GM21390 (cell line): ENCODE data around the gene FST.

ENCODE experiments used
- ATAC-seq: cut with Tn5 transposase; IDR thresholded peaks from one replicate; pipeline ENCODE4 v1.9.1; 2021; ENCODE audit not compliant: unreplicated experiment

Gene FST

GRCh38 chr5:53473633-53474032 lies 6.8 kb upstream of the FST start:
- ATAC-seq: no peak

- ATAC-seq: no peak
Measured at GRCh38 chr5:53475320-53475719, 5.1 kb upstream of the FST start.

DNA sequence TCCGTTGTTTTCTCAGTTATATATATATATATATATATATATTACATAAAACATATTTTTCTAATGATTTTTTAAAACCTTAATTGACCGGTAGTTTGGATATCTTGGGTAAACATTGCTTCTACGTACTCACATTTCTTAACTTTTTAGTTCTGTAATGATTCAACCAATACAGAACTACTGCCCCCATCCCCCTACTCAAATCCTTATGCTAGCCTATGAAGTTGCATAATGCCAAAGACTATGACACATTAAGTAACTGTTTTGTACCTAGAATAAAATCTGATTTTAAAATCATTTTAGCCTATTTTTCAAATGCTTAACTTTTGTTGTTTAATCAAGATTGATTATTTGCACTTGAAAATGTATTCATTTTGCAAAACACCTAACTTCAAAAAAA lies 4.4 kb upstream of the FST start:
- ATAC-seq: no peak

DNA sequence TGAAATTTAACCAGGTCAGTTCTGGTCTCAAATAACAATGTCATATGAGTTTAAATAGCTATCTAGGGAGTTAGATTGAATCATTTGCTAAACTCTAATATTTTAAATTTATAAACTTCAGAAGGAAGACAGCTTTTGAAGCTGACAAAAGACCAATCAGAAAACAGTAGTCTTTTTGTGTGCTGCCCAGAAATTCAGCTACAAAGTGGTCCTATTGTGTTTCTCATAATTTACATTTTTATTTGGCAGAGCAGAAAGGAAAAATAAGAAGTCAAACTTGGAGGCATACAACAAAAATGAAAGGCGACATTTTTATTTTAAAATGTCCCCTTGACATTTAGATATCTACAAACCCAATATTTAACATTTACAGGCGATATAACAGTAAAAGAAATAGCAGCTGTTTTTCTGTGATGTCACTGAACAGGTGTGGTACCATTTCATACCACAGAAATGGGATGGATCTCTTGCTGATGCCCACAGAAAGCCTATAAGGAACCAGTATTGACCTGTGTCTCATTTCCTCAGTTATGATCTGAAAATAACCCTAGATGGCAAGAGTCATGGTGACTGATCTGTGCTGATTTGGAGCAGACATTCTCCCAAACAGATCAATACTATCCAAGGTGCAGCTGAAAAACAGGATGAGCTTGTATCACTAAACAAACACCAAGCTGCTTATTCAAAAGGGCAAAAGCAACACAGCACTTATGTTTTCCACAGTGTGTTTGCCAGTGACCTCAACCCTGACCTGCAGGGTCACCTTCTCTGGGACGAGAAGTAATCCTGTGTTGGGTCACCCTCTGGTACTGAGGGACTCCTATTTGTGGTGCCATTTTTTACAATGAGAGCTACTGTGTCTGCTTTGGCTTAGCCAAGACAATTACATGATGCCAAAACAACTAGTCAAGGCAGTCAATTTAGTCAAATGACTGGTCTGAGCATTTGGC lies 3.6 kb upstream of the FST start:
- no peak for ATAC-seq

GRCh38 chr5:53478411-53479044 lies 1.9 kb upstream of the FST start:
- ATAC-seq: peak; percentile 31

GRCh38 chr5:53479045-53479589 lies 1.3 kb upstream of the FST start:
- ATAC-seq: no peak

GRCh38 chr5:53479590-53480415 lies 626 bp upstream of the FST start:
- ATAC-seq: no peak

GRCh38 chr5:53481159-53481886 lies 894 bp downstream of the FST start:
- ATAC-seq: no peak

- ATAC-seq: peak; percentile 69
Measured at GRCh38 chr5:53481887-53482716, 1.7 kb downstream of the FST start.

DNA sequence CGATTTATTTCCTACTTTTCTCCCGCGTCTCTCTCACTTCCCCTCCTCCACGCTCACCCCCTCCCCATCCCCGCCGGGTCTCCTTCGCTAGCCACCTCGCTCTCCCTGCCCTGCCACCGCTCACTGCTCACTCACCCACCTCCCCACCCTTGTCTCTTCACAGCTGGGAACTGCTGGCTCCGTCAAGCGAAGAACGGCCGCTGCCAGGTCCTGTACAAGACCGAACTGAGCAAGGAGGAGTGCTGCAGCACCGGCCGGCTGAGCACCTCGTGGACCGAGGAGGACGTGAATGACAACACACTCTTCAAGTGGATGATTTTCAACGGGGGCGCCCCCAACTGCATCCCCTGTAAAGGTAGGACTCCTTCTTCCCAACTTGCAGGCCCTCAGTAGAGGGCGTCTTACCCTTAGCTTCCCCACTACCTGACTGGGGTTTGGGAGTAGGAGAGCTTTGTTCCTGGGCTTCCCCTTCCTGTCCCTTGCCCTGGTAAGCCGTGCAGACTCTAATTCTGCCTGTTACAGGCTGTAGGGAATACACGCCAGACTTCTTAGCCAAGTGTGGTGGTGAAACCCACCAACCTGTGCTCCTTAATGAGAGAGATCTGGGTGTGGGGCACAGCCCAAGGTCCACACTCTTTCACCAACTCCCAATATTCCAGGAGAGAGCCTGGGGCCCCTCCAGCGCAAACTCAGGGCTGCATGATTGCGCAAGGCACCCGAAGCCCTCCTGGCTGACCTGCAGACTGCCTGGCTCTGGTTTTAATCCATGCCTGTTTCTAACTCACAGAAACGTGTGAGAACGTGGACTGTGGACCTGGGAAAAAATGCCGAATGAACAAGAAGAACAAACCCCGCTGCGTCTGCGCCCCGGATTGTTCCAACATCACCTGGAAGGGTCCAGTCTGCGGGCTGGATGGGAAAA lies 2.5 kb downstream of the FST start:
- ATAC-seq: peak; percentile 32

DNA sequence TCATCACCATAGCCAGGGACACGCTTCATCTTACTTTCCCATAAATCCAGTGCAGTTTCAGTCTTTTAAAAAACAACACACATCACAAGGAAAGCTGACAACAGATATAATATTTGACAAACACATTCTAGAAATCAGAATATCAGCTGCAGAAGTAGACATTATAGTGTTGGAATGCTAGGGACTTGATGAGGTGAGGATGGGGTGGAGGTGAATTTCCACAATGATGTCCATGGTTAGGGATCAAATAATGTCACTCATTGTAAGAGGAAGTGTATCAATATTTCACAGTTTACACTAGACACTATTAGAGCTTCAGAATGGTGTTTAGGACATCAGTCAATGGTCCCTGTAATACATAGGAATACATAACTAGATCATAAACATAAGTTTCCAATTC lies 7.0 kb downstream of the FST start:
- ATAC-seq: no peak

DNA sequence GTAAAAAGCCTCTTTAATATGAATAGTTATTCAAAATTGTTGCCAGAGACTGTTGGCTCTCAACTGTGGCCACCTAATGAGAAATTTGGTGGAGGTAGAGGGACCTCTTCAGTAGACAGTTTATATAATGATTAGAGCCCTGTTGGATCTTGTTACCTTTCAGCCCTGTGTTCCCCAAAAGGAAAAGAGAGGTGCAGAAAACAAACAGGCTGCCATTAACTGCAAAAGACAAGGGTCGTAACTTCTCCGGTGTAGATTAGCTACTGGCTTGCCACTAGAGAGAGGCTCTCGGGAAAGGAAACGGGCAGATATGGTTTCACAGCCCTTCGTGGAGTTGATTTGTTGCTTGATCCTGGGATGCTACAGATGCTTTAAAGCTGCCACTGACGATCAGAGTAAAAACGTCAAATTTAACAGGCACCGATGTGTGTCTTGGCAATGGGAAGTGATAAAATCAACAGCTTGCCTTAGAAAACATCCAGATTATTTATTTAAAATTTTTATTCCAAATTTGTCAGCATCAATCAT lies 7.8 kb downstream of the FST start:
- no peak for ATAC-seq

GRCh38 chr5:53490747-53491146 lies 10.3 kb downstream of the FST start:
- no peak for ATAC-seq

DNA sequence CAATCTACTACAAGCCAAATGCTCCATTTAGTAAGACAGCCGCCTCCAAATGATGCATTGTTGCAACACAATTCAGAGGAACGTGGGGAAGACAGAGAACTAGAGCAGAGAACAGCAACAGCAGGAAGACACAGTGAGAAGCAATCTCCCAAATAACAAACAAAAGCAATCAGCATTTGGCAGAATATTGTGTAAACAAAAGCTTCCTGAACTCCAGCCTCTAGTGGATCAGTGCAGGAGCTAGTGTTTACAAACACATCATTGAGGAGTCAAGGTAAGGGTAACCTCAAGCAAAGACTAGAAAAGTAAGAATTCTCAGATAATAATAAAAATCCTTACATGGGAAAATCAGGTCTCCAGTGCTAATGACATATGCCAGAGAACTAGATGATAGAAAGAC lies 20.6 kb downstream of the FST start:
- ATAC-seq: no peak

DNA sequence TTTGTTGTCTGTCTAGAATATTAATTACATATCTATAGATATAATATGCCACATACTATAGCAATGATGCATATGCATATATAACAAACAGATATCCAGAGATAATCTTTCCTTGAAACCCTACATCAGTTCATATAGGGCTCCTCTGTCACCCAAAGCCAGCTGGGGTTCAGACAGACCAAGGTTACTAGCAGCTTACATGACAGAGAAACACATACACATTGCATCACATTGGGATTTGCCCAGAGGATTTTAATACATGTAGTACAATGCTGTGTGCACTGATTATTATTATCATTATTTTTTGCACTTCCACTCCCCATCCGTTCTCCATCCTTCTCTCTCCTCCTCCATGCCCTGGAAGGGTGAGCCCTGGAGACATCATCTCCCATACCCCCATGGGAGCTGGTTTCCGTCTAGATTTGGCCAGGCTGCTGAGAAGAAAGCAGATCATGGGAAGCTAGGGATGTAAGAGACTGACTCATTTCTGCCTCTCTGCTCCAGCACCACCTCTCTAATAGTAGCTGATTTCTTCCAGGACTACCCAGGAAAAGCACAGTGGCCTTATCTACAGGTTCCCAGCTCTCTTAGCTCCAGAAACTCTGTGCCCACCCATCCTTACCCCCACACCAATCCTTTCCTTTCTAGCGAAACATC lies 23.3 kb downstream of the FST start:
- ATAC-seq: no peak

DNA sequence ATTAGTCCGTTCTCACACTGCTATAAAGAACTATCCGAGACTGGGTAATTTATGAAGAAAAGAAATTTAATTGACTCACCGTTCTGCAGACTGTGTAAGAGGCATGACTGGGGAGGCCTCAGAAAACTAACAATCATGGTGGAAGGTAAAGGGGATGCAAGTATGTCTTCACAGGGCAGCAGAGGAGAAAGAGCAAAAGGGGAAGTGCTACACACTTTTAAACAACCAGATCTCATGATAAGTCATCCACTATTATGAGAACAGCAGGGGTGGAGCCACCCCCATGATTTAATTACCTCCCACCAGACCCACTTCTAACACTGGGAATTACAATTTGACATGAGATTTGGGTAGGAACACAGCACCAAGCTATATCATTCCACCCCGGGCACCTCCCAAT lies 26.6 kb downstream of the FST start:
- ATAC-seq: no peak

DNA sequence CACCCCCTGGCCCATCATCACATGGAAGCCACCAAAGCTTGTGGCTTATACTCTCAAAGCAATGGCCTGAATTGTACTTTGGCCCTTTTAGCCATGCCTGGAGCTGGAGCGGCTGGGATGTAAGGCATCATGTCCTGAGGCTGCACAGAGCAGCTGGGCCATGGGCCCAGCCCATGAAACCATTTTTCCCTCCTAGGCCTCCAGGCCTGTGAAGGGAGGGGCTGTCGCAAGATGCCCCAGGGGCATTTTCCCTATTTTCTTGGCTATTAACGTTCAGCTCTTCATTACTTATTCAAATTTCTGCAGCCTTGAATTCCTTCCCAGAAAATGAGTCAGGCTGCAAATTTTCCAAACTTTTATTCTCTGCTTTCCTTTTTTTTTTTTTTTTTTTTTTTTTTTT lies 27.7 kb downstream of the FST start:
- no peak for ATAC-seq

- ATAC-seq: no peak
Measured at GRCh38 chr5:53512539-53512938, 32.1 kb downstream of the FST start.
